ENCODE measurements around the gene ERAP2.
"Not testable (repeated sequence)": the region's sequence is repeated elsewhere in the genome, so short reads cannot be mapped to it uniquely, and the experiment has no call there.

ERAP2 gene

GRCh38 chr5:96863114-96863513 is 13.2 kb upstream of the ERAP2 start:
- DNase-seq = no peak

- no peak for DNase-seq
Observed at GRCh38 chr5:96863949-96864584, 12.2 kb upstream of the ERAP2 start.

GRCh38 chr5:96864922-96865530 is 11.3 kb upstream of the ERAP2 start:
- no peak for DNase-seq

- no peak for DNase-seq
Observed at GRCh38 chr5:96868603-96869371, 7.5 kb upstream of the ERAP2 start.

- DNase-seq = no peak
Observed at GRCh38 chr5:96869372-96869641, 7.0 kb upstream of the ERAP2 start.

- no peak for DNase-seq
Observed at GRCh38 chr5:96870094-96871026, 5.9 kb upstream of the ERAP2 start.

GRCh38 chr5:96871027-96871399 is 5.3 kb upstream of the ERAP2 start:
- no peak for DNase-seq

- DNase-seq = no peak
Observed at GRCh38 chr5:96871686-96872085, 4.6 kb upstream of the ERAP2 start.

GRCh38 chr5:96873449-96873848 is 2.9 kb upstream of the ERAP2 start:
- no peak for DNase-seq

GRCh38 chr5:96874631-96875030 is 1.7 kb upstream of the ERAP2 start:
- no peak for DNase-seq

GRCh38 chr5:96875791-96876291 is 459 bp upstream of the ERAP2 start:
- DNase-seq = no peak

GRCh38 chr5:96876977-96877469 is 723 bp downstream of the ERAP2 start:
- not testable (repeated sequence) for DNase-seq

- DNase-seq = no peak
Observed at GRCh38 chr5:96879665-96880064, 3.4 kb downstream of the ERAP2 start.

- no peak for DNase-seq
Observed at GRCh38 chr5:96880444-96881164, 4.3 kb downstream of the ERAP2 start.

- no peak for DNase-seq
Observed at GRCh38 chr5:96881511-96882115, 5.3 kb downstream of the ERAP2 start.

- DNase-seq = no peak
Observed at GRCh38 chr5:96883871-96884270, 7.6 kb downstream of the ERAP2 start.

GRCh38 chr5:96884995-96885394 is 8.7 kb downstream of the ERAP2 start:
- DNase-seq = no peak

- no peak for DNase-seq
Observed at GRCh38 chr5:96885518-96886338, 9.4 kb downstream of the ERAP2 start.

- no peak for DNase-seq
Observed at GRCh38 chr5:96893342-96893741, 17.0 kb downstream of the ERAP2 start.

- no peak for DNase-seq
Observed at GRCh38 chr5:96896276-96896675, 20.0 kb downstream of the ERAP2 start.

- no peak for DNase-seq
Observed at GRCh38 chr5:96896806-96897205, 20.5 kb downstream of the ERAP2 start.
